HEK293T (cell line): ENCODE data around the gene GRM7.

Source experiments
- BHLHE40 ChIP-seq: fragments of 450-650 bp; IDR thresholded peaks from 2 replicates; pipeline ENCODE4 v1.6.1; 2016; ENCODE audit warnings: mild to moderate bottlenecking, moderate library complexity, borderline replicate concordance
- NFRKB ChIP-seq: fragments of 450-650 bp; IDR thresholded peaks from 2 replicates; pipeline ENCODE4 v1.6.1; 2016; ENCODE audit warnings: mild to moderate bottlenecking, moderate library complexity
- SP1 ChIP-seq: fragments of 450-650 bp; IDR thresholded peaks from 2 replicates; pipeline ENCODE4 v1.6.1; 2017
- ZNF384 ChIP-seq: fragments of 450-650 bp; IDR thresholded peaks from 2 replicates; pipeline ENCODE4 v1.6.1; 2016
- TF ChIP-seq, protein P1 (sequence below): fragments of 450-650 bp; IDR thresholded peaks from 2 replicates; pipeline ENCODE4 v1.6.1; 2016

DNA sequence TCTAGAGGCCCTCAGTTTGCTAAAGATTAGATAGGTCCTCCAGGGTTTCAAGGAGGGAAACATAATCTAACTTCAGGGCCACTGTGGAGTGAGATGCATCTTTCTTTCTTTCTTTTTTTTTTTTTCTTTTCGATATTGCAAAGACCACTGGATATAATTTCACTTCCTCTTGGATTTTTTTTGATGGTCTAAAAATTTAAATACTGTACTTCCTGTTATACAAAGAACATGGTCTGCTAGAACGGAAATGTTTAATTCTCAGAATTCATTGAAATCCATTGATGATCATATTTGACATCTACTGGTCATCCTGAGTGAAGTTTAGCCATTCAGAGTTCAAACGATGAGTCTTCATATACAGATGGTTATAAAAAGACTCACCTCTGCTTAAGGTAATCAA is 832.0 kb downstream of the GRM7 start:
- no peak for TF ChIP-seq NFRKB
- no peak for TF ChIP-seq SP1
- no peak for TF ChIP-seq BHLHE40
- TF ChIP-seq ZNF384 = no peak
- TF ChIP-seq, protein P1, sequence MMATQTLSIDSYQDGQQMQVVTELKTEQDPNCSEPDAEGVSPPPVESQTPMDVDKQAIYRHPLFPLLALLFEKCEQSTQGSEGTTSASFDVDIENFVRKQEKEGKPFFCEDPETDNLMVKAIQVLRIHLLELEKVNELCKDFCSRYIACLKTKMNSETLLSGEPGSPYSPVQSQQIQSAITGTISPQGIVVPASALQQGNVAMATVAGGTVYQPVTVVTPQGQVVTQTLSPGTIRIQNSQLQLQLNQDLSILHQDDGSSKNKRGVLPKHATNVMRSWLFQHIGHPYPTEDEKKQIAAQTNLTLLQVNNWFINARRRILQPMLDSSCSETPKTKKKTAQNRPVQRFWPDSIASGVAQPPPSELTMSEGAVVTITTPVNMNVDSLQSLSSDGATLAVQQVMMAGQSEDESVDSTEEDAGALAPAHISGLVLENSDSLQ = no peak
